ENCODE data around the gene NAALADL2.

GRCh38 chr3:175108613-175109151 is 249.5 kb downstream of the NAALADL2 start:
- TF ChIP-seq CTCF (IDR thresholded peaks at IDR 0.05) (no peak), POLR2A (IDR thresholded peaks at IDR 0.05) (no peak)

Data from vagina (tissue), 2 donors.